ENCODE measurements around the gene RBM47.
A peak's percentile ranks its signal among the peaks of the same experiment; 100 is the strongest.
"Not testable (repeated sequence)": the region's sequence is repeated elsewhere in the genome, so short reads cannot be mapped to it uniquely, and the experiment has no call there.

The RBM47 gene

GRCh38 chr4:40562681-40563080, 67.0 kb downstream of the RBM47 start:
- H3K4me1 ChIP-seq (ENCODE audit: low read length), result peaks cover 14% of the 10 kb centered on the region
- no peak overlapping the region for H2AFZ ChIP-seq (ENCODE audit: low read depth, low read length)
- no peaks in the 10 kb centered on the region for H3K79me2 ChIP-seq (ENCODE audit: low read length)
- H3K36me3 ChIP-seq (replicated peaks; ENCODE audit: low read depth, low read length), result no peaks in the 10 kb centered on the region
- no peaks in the 10 kb centered on the region for H4K20me1 ChIP-seq (ENCODE audit: insufficient read depth, low read length)
- H3K9ac ChIP-seq (ENCODE audit: low read length), result no peak overlapping the region
- H3K9me3 ChIP-seq (ENCODE audit: insufficient read depth, low read length), result no peaks in the 10 kb centered on the region
- no peak overlapping the region for H3K4me3 ChIP-seq (ENCODE audit: low read length)
- H3K27ac ChIP-seq (ENCODE audit: low read length), result no peak overlapping the region
- TF ChIP-seq EZH2phosphoT487 (IDR thresholded peaks at IDR 0.05; ENCODE audit: low read depth) (no peak), CTCF (IDR thresholded peaks at IDR 0.05; ENCODE audit: low read depth, low read length) (no peak)
- no peak overlapping the region for H3K4me2 ChIP-seq (ENCODE audit: low read length)
- no peaks in the 10 kb centered on the region for H3K27me3 ChIP-seq (ENCODE audit: low read depth, low read length)

- no peak for TF ChIP-seq CTCF (IDR thresholded peaks at IDR 0.05; ENCODE audit: low read depth, low read length)
- no peak for TF ChIP-seq EZH2phosphoT487 (IDR thresholded peaks at IDR 0.05; ENCODE audit: low read depth)
- Histone ChIP-seq H3K4me1 (ENCODE audit: low read length) (peaks cover 14% of the 10 kb centered on the region), H3K27me3 (ENCODE audit: low read depth, low read length) (no peaks in the 10 kb centered on the region), H2AFZ (ENCODE audit: low read depth, low read length) (no peak overlapping the region), H3K9ac (ENCODE audit: low read length) (no peak overlapping the region), H4K20me1 (ENCODE audit: insufficient read depth, low read length) (no peaks in the 10 kb centered on the region), H3K79me2 (ENCODE audit: low read length) (no peaks in the 10 kb centered on the region), H3K27ac (ENCODE audit: low read length) (no peak overlapping the region), H3K4me3 (ENCODE audit: low read length) (no peak overlapping the region), H3K9me3 (ENCODE audit: insufficient read depth, low read length) (no peaks in the 10 kb centered on the region), H3K4me2 (ENCODE audit: low read length) (no peak overlapping the region), H3K36me3 (replicated peaks; ENCODE audit: low read depth, low read length) (no peaks in the 10 kb centered on the region)
Measured at GRCh38 chr4:40562208-40562607, 67.5 kb downstream of the RBM47 start.

- not testable (repeated sequence) for H4K20me1 ChIP-seq (ENCODE audit: insufficient read depth, low read length); H2AFZ ChIP-seq (ENCODE audit: low read depth, low read length); H3K36me3 ChIP-seq (replicated peaks; ENCODE audit: low read depth, low read length); H3K27me3 ChIP-seq (ENCODE audit: low read depth, low read length); H3K4me2 ChIP-seq (ENCODE audit: low read length); H3K27ac ChIP-seq (ENCODE audit: low read length); H3K9me3 ChIP-seq (ENCODE audit: insufficient read depth, low read length); H3K79me2 ChIP-seq (ENCODE audit: low read length); H3K4me3 ChIP-seq (ENCODE audit: low read length); H3K9ac ChIP-seq (ENCODE audit: low read length)
- H3K4me1 ChIP-seq (ENCODE audit: low read length), result peaks cover 14% of the 10 kb centered on the region
Measured at GRCh38 chr4:40561543-40562177, 68.0 kb downstream of the RBM47 start.

GRCh38 chr4:40559585-40560465, 69.8 kb downstream of the RBM47 start:
- Histone ChIP-seq H4K20me1 (ENCODE audit: insufficient read depth, low read length) (no peaks in the 10 kb centered on the region), H3K36me3 (replicated peaks; ENCODE audit: low read depth, low read length) (no peaks in the 10 kb centered on the region), H2AFZ (ENCODE audit: low read depth, low read length) (no peak overlapping the region), H3K27me3 (ENCODE audit: low read depth, low read length) (no peaks in the 10 kb centered on the region), H3K4me3 (ENCODE audit: low read length) (no peak overlapping the region; the same call in 1 of the 2 replicates), H3K9ac (ENCODE audit: low read length) (no peak overlapping the region), H3K79me2 (ENCODE audit: low read length) (no peaks in the 10 kb centered on the region), H3K9me3 (ENCODE audit: insufficient read depth, low read length) (no peaks in the 10 kb centered on the region), H3K4me1 (ENCODE audit: low read length) (peaks cover 14% of the 10 kb centered on the region), H3K27ac (ENCODE audit: low read length) (no peak overlapping the region), H3K4me2 (ENCODE audit: low read length) (peak overlapping the region; percentile 53)
- no peak for TF ChIP-seq EZH2phosphoT487 (IDR thresholded peaks at IDR 0.05; ENCODE audit: low read depth)
- TF ChIP-seq CTCF (IDR thresholded peaks at IDR 0.05; ENCODE audit: low read depth, low read length), result no peak
